HFFc6 (cell line): ENCODE measurements around the gene LZTS3. TPM values are rescaled to one million over a fixed set of nuclear protein-coding genes. Genes with fewer than 3 reads are reported as not detected.
"Not testable (repeated sequence)": the region's sequence is repeated elsewhere in the genome, so short reads cannot be mapped to it uniquely, and the experiment has no call there.

Experiments
- DNase-seq: peaks from one replicate; pipeline ENCODE4 v3.0.0-alpha.2; 2018
- H3K27ac Mint-ChIP-seq: 2 replicates; pipeline ENCODE4 v1.8.0; 2020; ENCODE audit warnings: mild to moderate bottlenecking, mixed read lengths
- H3K27me3 Mint-ChIP-seq: 2 replicates; pipeline ENCODE4 v1.8.0; 2021; ENCODE audit warnings: mild to moderate bottlenecking, moderate library complexity, mixed read lengths; ENCODE audit not compliant: insufficient read depth
- H3K36me3 Mint-ChIP-seq: 2 replicates; pipeline ENCODE4 v1.8.0; 2021; ENCODE audit warnings: low read depth, mixed read lengths
- H3K4me1 Mint-ChIP-seq: 2 replicates; pipeline ENCODE4 v1.8.0; 2020; ENCODE audit warnings: low read depth, mixed read lengths
- H3K4me3 Mint-ChIP-seq: 2 replicates; pipeline ENCODE4 v1.8.0; 2020; ENCODE audit warnings: mild to moderate bottlenecking, moderate library complexity, mixed read lengths
- H3K9me3 Mint-ChIP-seq: 2 replicates; pipeline ENCODE4 v1.8.0; 2020; ENCODE audit warnings: mild to moderate bottlenecking, mixed read lengths
- CTCF ChIP-seq: fragments of 200-600 bp; sonication (generic); IDR thresholded peaks from 2 replicates; pipeline ENCODE4 v1.5.0; 2021; ENCODE audit warnings: antibody characterized with exemption, mild to moderate bottlenecking
- long read RNA-seq: library from polyadenylated mRNA; unstranded; transcript quantifications from one replicate; pipeline ENCODE4 v2.0.0, GENCODE V29; 2019
- total RNA-seq, 6 experiments: library from RNA; stranded (reverse); fragmentation: NEBNext Ultra II Directional; extraction: Animal tissue kit (Norgen Biotek cat#: 25700); gene quantifications; 2 replicates in 1 of 6; 3 replicates in 5 of 6; pipeline ENCODE4 v1.2.3, GENCODE V29; 2021

The LZTS3 gene
- total RNA-seq, result 1 to 10 TPM; 2.7 to 6.1 (median 3.0) TPM
- long read RNA-seq, partial matches to known transcripts, result 0 of 2 reads
- long read RNA-seq, other reads (novel, unspliced or antisense), result 2 of 2 reads

DNA sequence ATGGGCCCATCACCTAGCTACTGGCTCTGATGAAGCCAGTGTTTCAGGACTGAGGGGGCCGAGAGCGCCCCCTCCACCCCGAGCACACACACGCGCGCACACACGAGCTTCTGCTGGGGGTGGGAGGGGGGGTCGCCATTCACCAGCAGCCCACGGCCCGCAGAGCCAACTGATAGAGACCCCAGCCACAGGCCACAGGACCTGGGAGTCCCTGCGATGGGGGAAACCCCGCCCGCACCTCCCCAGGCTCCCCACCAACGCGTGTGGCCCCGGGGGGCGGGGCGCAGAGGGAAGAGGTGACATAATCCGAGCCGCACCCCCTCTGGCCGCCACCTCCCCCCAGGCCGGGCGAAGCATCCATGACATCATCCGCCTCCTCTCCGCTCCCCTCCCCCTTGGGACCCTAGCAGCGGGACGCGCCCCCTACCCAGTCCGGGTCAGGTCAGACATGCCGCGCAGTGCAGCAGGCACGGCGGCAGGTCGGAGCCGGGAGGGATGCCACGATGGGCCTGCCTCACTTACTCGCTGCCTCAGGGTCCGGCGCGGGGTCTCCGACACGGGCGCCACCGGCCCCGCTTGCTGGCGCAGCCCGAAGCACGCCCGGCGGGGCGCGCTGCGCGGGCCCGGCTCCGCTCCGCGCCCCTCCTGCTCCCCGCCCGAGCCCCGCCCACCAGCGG, at the start of gene LZTS3:
Gene LZTS3, minus strand, starts transcription at position 617 of the 677 bp plus-strand sequence. CDS start 6,386 bp downstream, outside the sequence.
- Mint-ChIP-seq H3K27ac (peak within 1 kb of the TSS; percentile 73; the same call in 1 of the 2 replicates), H3K4me3 (peak within 1 kb of the TSS; percentile 88), H3K9me3 (no peaks in the 10 kb centered on the region), H3K27me3 (peaks cover 8% of the 10 kb centered on the region; the same call in 1 of the 2 replicates), H3K4me1 (peaks cover 14% of the 10 kb centered on the region), H3K36me3 (no peaks in the 10 kb centered on the region)
- TF ChIP-seq CTCF, result peak; percentile 26; the same call in 1 of the 2 replicates
- no peak for DNase-seq

DNA sequence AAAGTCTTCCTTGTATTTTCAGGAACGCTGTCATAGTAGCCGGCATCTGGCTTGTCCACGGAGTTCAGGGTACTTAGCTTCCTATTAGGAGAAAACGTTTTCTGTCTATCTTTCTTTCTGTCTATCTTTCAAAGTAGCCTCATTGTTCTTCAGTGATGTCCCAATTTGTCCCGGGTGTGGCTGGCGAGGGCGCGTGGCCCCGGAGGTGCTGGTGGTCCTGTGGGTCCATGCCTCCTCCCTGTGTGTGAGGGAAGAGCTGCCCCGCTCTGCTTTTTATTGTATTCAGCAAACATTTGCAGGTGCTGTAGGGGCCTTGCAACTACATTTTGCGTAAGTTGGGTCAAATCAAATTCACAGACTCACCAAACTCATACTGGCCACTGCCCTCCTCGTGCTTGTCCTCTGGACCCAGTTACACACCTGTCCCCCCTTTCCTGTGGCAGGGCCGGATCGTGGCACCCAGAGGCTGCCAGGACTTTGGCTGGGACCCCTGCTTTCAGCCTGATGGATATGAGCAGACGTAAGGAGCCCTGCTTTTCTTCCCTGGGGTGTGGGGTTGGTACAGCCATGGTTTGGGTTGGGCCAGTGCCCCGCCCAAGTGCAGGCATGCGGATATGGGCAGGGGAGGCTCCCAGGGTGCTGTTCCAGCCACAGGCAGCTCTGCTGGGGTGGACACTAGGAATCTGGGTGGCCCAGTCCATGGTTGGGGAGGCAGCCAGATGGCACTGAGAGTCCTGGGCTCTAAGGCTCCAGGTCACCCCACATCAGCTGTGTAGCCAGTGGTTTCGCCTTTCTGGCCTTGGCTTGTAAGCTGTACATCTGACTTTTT, 48.3 kb upstream of the LZTS3 start:
- H3K27me3 Mint-ChIP-seq, result no peaks in the 10 kb centered on the region; the same call in 1 of the 2 replicates
- H3K36me3 Mint-ChIP-seq, result peaks cover 10% of the 10 kb centered on the region; the same call in 1 of the 2 replicates
- no peak overlapping the region for H3K4me3 Mint-ChIP-seq
- H3K4me1 Mint-ChIP-seq, result peaks cover 5% of the 10 kb centered on the region; the same call in 1 of the 2 replicates
- DNase-seq, result no peak
- no peak for TF ChIP-seq CTCF
- no peaks in the 10 kb centered on the region for H3K9me3 Mint-ChIP-seq
- H3K27ac Mint-ChIP-seq, result no peak overlapping the region

DNA sequence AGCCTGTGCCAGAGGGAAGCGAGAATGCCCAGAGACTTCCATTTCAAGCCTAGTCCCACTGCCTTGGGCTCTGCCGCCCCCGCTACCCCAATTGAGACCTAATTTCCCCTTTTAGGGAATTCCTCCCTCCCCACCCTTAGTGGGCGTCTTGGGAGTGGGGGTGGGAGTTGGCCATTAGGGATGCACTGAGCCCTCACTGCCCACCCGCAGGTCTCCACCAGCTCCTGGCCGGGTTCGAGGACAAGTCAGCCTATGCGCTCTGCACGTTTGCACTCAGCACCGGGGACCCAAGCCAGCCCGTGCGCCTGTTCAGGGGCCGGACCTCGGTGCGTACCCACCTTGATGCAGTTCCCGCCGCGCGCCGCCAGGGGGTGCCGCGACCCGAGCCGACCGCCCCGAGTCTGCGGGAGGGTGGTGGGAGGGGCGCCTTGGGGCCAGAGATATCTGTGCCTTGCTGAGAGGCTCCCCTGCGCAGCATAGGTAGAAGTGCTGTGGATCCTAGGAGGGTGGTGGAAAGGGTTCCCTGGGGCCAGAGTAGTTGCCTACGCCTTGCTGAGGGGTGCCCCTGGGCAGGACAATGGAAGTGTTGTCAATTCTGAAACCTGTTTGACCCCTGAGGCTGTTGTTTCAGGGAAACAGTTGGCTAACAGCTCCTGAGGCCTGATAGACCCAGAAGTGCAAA, 45.1 kb upstream of the LZTS3 start:
- DNase-seq, result no peak
- no peak overlapping the region for H3K27ac Mint-ChIP-seq
- no peaks in the 10 kb centered on the region for H3K9me3 Mint-ChIP-seq
- H3K27me3 Mint-ChIP-seq, result no peaks in the 10 kb centered on the region; the same call in 1 of the 2 replicates
- no peak overlapping the region for H3K4me3 Mint-ChIP-seq
- H3K4me1 Mint-ChIP-seq, result no peaks in the 10 kb centered on the region
- peaks cover 10% of the 10 kb centered on the region; the same call in 1 of the 2 replicates for H3K36me3 Mint-ChIP-seq
- peak; percentile 97 for TF ChIP-seq CTCF

DNA sequence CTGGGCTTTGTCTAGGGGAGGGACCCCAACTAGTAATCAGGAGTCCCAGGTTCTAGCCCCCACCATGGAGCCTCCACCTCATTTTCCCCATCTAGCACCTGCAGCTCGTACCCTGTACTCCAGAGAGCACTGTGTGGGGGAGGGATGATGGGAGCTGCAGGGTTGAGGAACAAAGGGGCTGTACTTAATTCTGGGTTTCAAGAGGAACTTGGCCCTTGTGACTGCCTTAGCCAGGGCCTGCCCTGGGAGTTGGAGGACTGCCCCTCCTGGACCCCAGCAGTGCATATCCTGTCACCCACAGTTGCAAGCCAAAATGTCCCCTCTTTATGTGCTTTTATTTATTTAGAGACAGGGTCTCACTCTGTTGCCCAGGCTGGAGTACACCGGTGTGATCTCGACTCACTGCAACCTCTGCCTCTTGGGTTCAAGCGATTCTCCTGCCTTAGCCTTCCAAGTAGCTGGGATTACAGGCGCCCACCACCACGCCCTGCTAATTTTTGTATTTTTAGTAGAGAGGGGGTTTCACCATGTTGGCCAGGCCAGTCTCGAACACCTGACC, 42.1 kb upstream of the LZTS3 start:
- H3K4me1 Mint-ChIP-seq, H3K36me3 Mint-ChIP-seq, H3K9me3 Mint-ChIP-seq, H3K4me3 Mint-ChIP-seq, H3K27ac Mint-ChIP-seq, DNase-seq, H3K27me3 Mint-ChIP-seq: not testable (repeated sequence)

- no peaks in the 10 kb centered on the region for H3K9me3 Mint-ChIP-seq
- DNase-seq, result no peak
- H3K27ac Mint-ChIP-seq, result no peak overlapping the region
- H3K4me3 Mint-ChIP-seq, result no peak overlapping the region
- H3K27me3 Mint-ChIP-seq, result no peaks in the 10 kb centered on the region; the same call in 1 of the 2 replicates
- no peak for TF ChIP-seq CTCF
- peaks cover 15% of the 10 kb centered on the region for H3K4me1 Mint-ChIP-seq
- no peaks in the 10 kb centered on the region; the same call in none of the 2 replicates for H3K36me3 Mint-ChIP-seq
Measured at GRCh38 chr20:3213226-3213625, 39.9 kb upstream of the LZTS3 start.
